ENCODE measurements around the gene HK1.

The HK1 gene

GRCh38 chr10:69406816-69407580 lies 128.7 kb downstream of the HK1 start:
- TF ChIP-seq CTCF (IDR thresholded peaks at IDR 0.05): no peak
- Histone ChIP-seq H3K4me3 (no peak overlapping the region), H3K27ac (peak overlapping the region; percentile 62 to 88)
- no peak for DNase-seq (ENCODE audit: low spot score)

- TF ChIP-seq CTCF (IDR thresholded peaks at IDR 0.05): no peak
- DNase-seq (ENCODE audit: low spot score): no peak
- H3K27ac ChIP-seq: peak overlapping the region; percentile 62 to 88
- no peak overlapping the region for H3K4me3 ChIP-seq
Measured at GRCh38 chr10:69407621-69408301, 129.5 kb downstream of the HK1 start.

DNA sequence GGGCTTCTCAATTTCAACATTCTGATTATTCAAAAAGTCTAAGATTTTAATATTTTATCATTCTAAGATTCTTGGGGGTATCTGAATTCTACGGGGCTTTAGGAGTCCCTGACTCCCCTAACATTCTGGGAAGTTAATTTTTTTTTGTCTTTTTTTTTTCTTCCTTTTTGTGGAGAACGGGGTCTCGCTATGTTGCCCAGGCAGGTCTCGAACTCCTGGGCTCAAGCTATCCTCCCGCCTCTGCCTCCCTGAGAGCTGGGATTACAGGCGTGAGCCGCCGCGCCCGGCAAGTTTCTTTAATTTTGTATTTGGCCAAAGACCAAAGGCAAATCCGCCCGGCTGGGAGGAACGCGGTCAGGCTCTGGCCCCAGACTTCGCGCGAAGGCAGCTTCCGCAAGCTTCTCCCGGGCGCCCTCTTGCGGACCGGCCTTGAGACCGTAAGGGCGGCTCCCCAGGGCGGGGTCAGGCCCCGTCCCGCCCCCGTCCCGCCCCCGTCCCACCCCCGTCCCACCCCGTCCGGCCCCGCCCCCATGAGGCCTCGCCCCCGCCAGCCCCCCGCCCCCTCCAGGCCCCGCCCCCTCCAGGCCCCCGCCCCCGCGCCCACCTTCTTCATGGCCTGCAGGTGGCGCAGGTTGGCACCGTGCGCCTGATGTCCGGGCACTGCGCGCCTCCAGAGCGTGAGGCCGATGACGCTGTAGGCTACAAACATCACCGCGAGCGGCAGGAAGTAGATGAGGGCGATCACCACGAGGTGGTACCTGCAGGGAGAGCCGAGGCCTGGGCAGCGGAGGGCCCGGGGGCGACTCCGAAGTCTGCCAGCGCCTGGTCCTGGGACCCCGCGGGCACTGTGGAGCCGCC lies 130.3 kb downstream of the HK1 start:
- H3K27ac ChIP-seq: peak overlapping the region; percentile 88 to 93
- peak overlapping the region; percentile 65 for H3K4me3 ChIP-seq
- peak; percentile 53 for TF ChIP-seq CTCF (IDR thresholded peaks at IDR 0.05)
- peak; percentile 97 for DNase-seq (ENCODE audit: low spot score)

DNA sequence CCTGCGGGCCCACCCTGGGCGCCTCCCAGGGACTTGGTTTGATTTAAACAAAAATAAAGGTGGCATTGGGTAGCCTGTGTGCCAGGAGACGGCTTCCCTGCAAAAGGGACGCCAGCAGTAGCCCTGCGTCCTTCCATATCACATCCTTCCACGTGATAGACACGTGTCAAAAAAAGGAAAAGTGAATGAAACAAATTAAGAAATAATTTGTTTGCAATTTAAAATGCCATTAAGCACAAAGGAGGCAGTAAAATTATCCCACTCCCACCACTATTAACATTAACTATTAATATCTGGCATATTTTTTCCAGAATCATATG lies 130.8 kb downstream of the HK1 start:
- no peak for TF ChIP-seq CTCF (IDR thresholded peaks at IDR 0.05)
- Histone ChIP-seq H3K27ac (peak overlapping the region; percentile 87 to 93), H3K4me3 (peak overlapping the region; percentile 65)
- DNase-seq (ENCODE audit: low spot score): no peak

- H3K4me3 ChIP-seq: no peak overlapping the region
- no peak for DNase-seq (ENCODE audit: low spot score)
- H3K27ac ChIP-seq: peak overlapping the region in 1 of 2 donors; percentile 34
- TF ChIP-seq CTCF (IDR thresholded peaks at IDR 0.05): no peak
Measured at GRCh38 chr10:69409968-69410367, 131.7 kb downstream of the HK1 start.

DNA sequence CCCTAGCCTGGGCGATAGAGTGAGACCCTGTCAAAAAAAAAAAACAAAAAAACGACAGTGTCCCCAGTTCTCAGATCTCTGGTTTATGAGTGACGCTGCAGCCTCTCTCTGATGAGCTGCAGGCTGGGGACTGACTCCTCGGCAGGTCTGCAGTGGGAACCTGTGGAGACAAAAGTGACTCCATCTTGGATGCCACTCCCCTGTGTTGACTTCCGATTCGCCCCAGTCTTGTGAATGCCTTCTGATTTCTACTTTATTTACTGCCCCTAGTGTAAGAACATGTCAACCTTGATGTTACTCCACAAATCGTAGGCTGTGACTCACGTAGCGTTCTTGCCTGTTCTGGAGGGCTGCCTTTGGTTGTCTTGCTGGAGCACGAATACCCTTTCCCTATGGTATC lies 132.2 kb downstream of the HK1 start:
- no peak for TF ChIP-seq CTCF (IDR thresholded peaks at IDR 0.05)
- DNase-seq (ENCODE audit: low spot score): no peak
- no peak overlapping the region for H3K27ac ChIP-seq
- no peak overlapping the region for H3K4me3 ChIP-seq

All from coronary artery (tissue), 2 donors.